Vagina (tissue), 2 donors: ENCODE results near the gene PCDHGC3.

Experiments used
- CTCF ChIP-seq, 3 experiments: fragments of 450-650 bp in 2 of 3; fragments of 200-600 bp in 1 of 3; sonication (generic) in 1 of 3; IDR thresholded peaks; one replicate each; pipeline ENCODE4 v1.5.1; 2017 to 2019; ENCODE audit warnings: antibody characterized with exemption in 3 of 3, mild to moderate bottlenecking in 2 of 3, moderate library complexity in 2 of 3
- POLR2A ChIP-seq, 2 donors: fragments of 450-650 bp; IDR thresholded peaks; one replicate each; pipeline ENCODE4 v1.6.1; 2017; ENCODE audit warnings: antibody characterized with exemption in 2 of 2, mild to moderate bottlenecking in 2 of 2, moderate library complexity in 2 of 2
- POLR2AphosphoS5 ChIP-seq, 2 donors: sonication (generic); formaldehyde crosslinking; IDR thresholded peaks; one replicate each; pipeline ENCODE4 v1.9.0; 2017; ENCODE audit warnings: antibody characterized with exemption in 2 of 2, mild to moderate bottlenecking in 2 of 2, low read depth in 1 of 2; ENCODE audit not compliant: insufficient read depth in 1 of 2

GRCh38 chr5:141477044-141477575, 1.3 kb downstream of the PCDHGC3 start:
- TF ChIP-seq POLR2A (IDR thresholded peaks at IDR 0.05) (no peak), CTCF (IDR thresholded peaks at IDR 0.05) (no peak), POLR2AphosphoS5 (IDR thresholded peaks at IDR 0.05; ENCODE audit: insufficient read depth in 1 of 2, low read depth in 1 of 2) (no peak)
